HG03066 (cell line): Measurements from ENCODE around the gene SLC5A2.
"Not testable (repeated sequence)": the region's sequence is repeated elsewhere in the genome, so short reads cannot be mapped to it uniquely, and the experiment has no call there.

Source experiments
- ATAC-seq: cut with Tn5 transposase; IDR thresholded peaks from one replicate; pipeline ENCODE4 v1.9.1; 2021; ENCODE audit warnings: low read depth; ENCODE audit not compliant: unreplicated experiment

SLC5A2 gene

DNA sequence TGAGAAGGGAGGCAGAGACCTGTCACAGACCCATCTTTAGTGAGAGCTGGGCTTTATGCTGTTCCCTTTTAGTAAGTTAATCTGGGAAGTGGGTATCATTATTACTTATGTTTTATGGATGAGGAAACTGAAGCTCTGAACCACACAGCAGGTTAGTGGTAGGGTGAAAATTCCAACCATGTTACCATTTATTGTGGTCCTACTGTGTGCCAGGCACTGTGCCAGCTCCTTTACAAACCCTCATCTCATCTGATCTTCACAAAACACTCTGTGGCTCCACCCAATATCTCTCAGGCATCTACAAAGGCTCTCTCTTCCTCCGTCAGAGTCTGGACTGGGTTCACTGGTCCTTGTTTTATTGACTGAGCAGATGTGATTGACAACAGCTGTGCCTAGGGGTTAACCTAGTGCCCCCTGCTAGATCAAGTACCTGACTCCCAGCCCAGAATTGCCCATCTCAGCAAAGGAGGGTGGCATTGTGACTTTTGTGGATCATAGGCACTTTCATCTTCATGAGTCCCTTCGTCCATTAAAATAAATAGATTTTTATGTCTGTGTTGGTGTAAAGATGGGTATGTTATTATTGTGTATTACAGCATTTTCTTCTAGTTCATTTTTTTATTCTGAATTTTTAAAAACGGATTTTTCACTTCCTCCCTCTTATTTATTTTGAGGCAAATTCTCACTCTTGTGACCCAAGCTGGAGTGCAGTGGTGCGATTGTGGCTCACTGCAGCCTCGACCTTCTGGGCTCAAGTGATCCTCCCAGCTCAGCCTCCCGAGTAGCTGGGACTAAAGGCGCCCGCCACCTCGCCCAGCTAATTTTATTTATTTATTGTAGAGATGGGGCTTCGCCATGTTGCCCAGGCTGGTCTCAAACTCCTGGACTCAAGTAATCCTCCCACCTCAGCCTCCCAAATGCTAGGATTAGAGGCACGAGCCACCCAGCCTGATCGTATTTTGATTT lies 7.9 kb upstream of the SLC5A2 start:
- no peak for ATAC-seq

DNA sequence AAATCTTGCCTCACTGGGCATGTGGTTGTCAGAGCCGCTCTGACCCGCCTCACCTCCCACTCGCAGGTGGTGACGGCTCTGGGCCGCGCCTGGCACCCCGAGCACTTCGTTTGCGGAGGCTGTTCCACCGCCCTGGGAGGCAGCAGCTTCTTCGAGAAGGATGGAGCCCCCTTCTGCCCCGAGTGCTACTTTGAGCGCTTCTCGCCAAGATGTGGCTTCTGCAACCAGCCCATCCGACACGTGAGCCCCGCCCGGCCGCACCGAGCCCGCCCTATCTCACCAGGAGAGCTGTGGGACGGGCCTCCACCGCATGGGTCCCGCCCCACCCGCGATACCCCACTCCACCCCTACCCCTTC lies 7.0 kb upstream of the SLC5A2 start:
- no peak for ATAC-seq

DNA sequence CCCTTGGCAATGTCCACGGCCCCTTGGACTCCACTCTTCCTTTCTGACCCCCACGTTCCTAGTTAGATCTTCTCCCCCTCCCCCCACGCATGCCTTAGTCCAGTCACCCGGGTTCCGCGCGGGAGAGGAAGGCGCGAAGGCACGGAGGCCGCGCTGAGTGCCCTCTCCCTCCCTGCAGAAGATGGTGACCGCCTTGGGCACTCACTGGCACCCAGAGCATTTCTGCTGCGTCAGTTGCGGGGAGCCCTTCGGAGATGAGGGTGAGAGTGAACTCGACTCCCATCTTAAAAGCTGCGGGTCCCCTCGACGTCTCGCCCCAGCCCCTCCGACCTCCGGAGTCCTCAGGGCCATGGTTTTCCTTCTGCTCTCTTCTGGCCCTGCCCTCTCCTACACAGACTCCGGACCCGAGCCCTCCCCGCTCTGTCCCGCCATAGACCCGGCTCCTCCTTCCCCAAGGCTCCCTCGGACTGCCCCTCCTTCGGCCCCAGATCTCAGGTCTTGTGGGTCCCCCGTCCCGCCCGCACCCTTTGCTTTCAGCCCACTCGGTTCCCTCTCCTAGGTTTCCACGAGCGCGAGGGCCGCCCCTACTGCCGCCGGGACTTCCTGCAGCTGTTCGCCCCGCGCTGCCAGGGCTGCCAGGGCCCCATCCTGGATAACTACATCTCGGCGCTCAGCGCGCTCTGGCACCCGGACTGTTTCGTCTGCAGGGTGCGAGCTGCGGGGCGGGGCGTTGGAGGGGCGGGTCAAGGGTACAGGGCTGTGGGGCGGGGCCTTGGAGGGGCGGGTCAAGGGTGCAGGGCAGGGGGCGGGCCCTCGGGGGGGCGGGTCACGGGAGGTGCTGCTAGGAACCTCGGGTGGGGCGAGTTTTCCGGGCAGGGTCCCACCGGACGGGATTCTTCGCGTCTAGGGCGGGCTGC lies 6.4 kb upstream of the SLC5A2 start:
- ATAC-seq, result peak; percentile 53

DNA sequence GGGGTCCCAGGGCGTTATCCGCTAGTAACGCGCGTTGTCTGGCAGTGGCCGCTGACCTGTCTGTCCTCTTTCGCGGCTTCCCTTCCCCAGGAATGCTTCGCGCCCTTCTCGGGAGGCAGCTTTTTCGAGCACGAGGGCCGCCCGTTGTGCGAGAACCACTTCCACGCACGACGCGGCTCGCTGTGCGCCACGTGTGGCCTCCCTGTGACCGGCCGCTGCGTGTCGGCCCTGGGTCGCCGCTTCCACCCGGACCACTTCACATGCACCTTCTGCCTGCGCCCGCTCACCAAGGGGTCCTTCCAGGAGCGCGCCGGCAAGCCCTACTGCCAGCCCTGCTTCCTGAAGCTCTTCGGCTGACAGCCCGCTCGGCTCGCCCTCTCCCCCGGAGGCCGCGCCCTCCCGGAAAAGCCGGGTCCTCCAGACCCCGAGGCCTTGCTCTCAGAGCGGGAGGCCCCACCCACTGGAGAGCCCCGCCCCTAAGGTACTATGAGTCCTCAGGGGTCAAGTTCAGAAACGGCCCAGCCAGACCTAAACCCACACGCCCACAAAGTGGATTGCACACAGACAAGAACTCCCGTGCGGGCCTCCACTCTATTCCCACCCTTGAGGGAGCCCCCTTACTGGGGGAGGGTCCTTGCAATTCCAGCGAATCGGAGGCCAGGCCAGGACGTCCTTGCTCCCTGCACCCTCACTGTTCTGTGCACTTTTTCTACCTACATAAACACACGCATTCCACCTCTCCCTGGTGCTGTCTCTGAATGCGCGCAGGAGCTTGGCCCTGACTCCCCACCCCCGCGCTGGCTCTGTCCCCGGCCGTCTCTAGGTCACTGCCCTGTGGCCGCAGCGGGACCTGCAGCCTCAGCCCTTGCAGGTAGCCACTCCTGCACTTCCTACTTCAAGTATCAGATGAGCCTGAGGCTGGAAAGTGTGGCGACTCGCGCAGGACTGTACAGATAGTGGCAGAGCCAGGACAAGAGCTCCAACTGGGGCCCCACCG lies 5.4 kb upstream of the SLC5A2 start:
- ATAC-seq, result no peak

DNA sequence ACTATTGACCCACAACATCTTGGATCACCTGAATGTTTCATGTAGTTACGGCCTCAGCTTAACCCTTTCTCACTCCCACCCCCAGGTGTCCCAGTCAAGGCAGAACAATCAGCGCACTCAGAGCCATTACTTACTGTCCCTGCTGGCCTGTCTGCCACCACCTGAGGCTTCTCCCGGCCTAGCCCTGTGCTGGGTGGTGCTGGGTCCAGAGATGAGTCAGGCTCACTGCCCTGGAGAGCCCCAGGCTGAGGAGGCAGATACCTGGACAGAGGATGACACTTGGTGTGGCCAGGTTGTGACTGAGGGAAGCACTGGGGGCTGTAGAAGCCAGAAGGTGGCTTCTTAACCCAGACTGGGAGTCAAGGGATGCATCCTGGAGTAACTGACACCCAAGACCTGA lies 4.0 kb upstream of the SLC5A2 start:
- ATAC-seq, result no peak

DNA sequence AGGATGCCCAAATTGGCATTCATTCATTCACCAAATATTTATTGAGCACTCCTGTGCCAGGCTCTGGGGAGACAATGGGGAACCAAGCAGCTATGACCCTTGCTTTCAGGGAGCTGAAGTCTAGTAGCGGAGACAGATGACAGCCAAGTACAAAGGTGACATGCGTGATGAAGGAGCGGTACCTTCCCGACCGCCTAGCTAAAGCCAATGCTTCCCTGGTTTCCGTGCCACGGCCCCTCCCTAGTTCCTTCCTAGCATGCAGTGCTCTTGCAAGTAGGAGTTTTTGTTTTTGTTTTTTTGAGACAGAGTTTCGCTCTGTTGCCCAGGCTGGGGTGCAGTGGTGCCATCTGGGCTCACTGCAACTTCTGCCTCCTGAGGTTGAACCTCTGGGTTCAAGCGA lies 3.2 kb upstream of the SLC5A2 start:
- no peak for ATAC-seq

DNA sequence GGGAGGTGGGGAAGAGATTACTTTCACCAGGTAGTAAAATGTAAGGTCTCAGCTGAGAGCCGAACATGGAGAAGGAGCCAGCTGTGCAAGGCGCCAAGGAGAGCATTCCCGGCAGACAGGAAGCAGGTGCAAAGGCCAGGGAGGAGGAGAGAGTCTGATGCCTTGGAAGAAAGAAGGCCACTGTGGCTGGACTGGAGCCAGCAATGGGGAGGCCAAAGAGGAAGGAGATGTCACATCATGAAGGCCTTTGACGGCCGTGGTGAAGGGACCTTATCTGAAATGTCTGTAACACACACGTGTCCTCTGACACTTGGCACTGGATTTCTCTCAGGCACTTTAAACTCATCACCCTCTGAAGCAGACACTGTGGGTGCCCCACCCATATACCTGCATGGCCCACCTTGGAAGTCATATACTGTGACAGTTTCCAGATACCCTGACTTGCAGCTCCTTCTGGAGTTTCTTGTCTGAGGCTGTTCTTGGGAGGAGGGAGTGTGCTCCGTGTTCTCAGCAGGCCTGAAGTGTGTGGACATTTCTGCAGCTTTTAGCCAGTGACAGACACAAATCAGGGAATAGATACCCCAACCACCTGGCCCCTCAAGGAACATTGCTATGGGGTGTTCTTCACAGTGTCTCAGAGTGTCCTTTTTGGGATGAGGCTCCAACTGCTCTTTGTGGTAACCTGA lies 1.9 kb upstream of the SLC5A2 start:
- no peak for ATAC-seq

DNA sequence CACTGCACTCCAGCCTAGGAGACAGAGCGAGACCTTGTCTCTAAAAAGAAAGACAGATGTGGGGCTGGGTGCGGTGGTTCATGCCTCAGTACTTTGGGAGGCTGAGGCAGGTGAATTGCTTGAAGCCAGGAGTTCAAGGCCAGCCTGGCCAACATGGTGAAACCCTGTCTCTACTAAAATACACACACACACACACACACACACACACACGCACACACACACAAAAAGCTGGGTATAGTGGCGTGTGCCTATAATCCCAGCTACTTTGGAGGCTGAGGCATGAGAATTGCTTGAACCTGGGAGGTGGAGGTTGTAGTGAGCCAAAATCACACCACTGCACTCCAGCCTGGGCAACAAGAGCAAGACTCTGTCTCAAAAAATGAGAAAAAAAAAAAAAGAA lies 1.1 kb downstream of the SLC5A2 start:
- ATAC-seq, result not testable (repeated sequence)

DNA sequence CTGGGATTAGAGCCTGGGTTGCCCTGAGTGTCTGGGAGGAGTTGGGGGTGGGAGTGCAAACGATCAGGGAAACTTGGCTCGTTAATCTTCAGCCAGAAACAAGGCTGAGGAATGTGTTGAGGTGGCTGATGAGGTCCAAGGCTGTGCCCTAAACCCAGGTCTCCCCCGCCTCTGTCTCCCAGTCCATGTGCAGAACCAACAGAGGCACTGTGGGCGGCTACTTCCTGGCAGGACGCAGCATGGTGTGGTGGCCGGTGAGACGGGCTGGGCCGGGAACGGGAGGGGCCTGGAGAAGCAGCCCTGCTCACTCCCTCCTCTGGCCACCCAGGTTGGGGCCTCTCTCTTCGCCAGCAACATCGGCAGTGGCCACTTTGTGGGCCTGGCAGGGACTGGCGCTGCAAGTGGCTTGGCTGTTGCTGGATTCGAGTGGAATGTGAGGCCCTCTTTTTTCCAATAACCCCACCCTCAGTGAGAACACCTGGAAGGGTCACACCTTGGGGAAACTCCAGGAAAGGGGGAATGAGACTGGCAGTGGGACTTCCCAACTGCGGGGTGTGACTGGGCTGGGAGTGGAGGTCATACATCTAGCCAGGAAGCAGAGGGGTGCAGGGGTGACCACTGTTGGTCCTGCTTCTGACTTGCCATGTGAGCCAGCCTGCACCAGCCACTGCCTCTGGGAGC lies 1.7 kb downstream of the SLC5A2 start:
- no peak for ATAC-seq

DNA sequence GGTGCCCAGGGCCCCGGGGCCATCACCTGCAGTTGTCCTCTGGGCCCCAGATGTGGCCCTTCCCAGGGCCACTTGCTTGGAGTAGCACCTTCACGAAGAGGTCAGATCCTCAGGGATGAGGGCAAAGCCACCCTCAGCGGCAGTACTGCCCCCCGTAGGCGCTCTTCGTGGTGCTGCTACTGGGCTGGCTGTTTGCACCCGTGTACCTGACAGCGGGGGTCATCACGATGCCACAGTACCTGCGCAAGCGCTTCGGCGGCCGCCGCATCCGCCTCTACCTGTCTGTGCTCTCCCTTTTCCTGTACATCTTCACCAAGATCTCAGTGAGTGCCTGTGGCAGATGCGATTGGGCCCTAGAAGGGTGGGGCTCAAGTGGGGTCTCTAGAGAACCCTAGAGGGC lies 2.6 kb downstream of the SLC5A2 start:
- ATAC-seq, result no peak

DNA sequence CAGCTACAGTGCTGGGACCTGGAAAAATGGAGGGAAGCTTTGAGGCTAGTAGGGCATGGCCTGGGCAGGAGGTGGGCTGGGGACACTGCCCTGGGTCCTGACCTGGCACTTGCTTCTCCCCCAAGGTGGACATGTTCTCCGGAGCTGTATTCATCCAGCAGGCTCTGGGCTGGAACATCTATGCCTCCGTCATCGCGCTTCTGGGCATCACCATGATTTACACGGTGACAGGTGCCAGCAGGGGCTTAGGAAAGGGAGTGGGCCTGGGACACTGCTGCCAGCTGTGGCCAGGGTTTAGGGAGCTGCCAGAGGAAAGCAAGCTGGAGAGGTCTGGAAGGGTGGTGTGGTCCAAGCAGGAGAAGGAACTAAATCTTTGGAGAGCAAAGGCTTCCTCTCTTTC lies 3.1 kb downstream of the SLC5A2 start:
- ATAC-seq, result no peak

DNA sequence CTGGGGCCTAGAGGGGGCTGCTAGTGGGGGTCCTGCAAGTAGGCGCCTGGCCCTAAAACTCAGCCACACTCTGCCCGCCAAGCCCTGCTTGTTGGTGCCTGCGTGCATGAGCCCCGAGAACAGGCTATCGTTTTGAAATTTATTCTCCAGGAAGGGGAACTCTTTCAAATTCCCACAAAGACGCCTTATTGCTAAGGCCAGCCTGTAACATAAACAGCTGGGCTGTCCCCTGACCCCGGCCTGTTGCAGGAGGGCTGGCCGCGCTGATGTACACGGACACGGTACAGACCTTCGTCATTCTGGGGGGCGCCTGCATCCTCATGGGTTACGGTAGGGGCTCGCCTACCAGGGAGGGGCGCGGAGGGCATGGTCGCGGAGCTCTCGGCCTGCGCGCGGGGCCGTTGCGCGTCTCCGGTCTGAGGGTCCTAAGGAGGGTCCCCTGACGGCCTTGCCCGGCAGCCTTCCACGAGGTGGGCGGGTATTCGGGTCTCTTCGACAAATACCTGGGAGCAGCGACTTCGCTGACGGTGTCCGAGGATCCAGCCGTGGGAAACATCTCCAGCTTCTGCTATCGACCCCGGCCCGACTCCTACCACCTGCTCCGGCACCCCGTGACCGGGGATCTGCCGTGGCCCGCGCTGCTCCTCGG lies 4.3 kb downstream of the SLC5A2 start:
- ATAC-seq, result no peak

DNA sequence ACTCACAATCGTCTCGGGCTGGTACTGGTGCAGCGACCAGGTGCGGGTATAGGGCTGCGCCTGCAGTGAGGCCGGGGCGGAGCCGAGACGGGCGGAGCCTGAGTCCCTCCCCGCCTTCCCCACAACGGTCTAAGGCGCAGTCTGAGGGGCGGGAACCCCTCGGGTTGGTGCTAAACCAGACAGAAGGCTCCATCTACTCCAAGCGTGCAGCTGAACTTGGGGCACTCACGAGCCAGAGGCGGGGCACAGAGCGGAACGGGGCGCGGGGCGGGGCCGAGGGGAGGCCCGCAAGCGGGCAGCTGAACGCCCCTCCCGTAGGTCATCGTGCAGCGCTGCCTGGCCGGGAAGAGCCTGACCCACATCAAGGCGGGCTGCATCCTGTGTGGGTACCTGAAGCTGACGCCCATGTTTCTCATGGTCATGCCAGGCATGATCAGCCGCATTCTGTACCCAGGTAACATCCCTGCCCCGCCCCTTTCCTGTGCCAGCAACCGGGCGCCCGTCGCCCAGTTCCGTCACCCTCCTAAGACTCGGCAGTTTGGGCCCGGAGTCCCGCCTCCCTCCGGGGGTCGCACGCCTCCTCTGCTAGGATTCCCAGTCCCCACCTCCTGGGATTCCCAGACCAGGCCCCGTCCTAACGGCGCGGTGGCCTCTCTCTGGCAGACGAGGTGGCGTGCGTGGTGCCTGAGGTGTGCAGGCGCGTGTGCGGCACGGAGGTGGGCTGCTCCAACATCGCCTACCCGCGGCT lies 5.0 kb downstream of the SLC5A2 start:
- ATAC-seq, result peak; percentile 71

DNA sequence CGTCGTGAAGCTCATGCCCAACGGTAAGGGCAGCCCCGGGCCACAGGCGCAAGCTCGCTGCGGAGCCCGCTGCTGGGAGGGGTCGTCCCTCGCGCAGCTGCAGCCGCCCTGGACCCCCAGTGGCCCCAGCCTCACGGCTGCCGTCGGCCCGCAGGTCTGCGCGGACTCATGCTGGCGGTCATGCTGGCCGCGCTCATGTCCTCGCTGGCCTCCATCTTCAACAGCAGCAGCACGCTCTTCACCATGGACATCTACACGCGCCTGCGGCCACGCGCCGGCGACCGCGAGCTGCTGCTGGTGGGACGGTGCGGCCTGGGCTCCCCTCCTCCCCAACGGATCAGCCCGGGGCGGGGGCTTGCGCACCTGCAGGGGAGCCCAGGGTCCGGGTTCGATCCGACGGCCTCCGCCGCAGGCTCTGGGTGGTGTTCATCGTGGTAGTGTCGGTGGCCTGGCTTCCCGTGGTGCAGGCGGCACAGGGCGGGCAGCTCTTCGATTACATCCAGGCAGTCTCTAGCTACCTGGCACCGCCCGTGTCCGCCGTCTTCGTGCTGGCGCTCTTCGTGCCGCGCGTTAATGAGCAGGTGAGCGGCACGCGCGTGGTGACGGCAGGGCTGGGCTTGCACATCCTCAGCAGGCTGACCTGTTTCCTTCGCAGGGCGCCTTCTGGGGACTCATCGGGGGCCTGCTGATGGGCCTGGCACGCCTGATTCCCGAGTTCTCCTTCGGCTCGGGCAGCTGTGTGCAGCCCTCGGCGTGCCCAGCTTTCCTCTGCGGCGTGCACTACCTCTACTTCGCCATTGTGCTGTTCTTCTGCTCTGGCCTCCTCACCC lies 5.8 kb downstream of the SLC5A2 start:
- ATAC-seq, result no peak

DNA sequence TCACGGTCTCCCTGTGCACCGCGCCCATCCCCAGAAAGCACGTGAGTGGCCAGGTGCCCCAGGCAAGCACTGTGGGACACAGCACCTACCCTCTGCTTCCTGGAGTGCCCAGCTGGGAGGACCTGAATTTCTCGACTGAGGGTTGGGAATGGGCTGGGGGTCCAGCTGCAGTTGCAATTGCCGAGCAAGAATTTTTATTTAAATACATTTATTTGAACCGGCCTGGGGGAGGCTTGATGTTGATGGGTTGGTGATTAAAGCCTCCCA lies 6.3 kb downstream of the SLC5A2 start:
- ATAC-seq, result no peak

DNA sequence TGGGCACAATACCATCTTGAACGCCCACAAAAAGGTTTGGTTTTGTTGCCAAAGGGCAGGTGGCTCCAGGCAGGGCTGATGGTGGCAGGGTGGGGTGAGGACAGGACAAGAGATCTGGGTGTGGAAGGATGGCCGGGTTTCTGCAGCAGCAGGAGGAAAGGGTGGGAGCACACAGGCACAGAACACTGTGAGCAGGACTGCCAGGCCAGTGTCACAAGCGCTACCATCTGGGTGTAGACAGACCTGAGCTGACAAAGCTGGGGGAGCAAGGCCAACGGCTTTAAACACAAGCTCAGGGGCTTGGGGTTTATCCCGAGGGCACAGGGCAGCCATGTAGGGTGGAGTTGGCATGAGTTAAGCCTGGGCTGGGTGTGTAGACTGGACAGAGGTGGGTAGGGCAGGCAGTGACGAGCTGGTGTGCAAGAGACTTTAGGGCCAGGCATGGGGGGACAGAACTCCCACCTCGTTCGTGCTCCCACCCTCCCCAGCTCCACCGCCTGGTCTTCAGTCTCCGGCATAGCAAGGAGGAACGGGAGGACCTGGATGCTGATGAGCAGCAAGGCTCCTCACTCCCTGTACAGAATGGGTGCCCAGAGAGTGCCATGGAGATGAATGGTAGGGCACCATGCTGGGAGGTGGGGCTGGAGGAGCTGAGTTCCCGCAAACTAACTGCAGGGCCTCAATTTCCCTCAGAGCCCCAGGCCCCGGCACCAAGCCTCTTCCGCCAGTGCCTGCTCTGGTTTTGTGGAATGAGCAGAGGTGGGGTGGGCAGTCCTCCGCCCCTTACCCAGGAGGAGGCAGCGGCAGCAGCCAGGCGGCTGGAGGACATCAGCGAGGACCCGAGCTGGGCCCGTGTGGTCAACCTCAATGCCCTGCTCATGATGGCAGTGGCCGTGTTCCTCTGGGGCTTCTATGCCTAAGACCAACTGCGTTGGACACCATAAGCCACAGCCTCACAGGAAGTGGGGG lies 7.0 kb downstream of the SLC5A2 start:
- no peak for ATAC-seq
